Kidney tubule cell (primary cell): ENCODE results near the gene MINPP1.

Experiments
- DNase-seq: peaks from one replicate; pipeline ENCODE4 v3.0.0-alpha.2; 2018; ENCODE audit warnings: low spot score

The MINPP1 gene

DNA sequence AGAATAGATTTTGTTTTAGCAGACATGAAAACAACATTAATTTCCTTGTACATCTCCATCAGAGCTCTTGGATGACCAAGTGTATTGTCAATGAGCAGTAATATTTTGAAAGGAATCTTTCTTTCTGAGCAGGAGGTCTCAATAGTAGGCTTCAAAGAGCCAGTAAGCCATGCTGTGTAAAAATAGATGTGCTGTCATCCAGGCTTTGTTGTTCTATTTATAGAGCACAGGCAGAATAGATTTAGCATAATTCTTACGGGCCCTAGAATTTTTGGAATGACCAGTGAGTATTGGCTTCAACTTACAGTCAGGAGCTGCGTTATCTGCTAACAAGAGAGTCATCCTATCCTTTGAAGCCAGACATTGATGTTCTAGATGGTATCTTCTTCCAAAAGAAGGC is 19.0 kb downstream of the MINPP1 start:
- no peak for DNase-seq

GRCh38 chr10:87524296-87524695 is 19.6 kb downstream of the MINPP1 start:
- DNase-seq, result no peak

DNA sequence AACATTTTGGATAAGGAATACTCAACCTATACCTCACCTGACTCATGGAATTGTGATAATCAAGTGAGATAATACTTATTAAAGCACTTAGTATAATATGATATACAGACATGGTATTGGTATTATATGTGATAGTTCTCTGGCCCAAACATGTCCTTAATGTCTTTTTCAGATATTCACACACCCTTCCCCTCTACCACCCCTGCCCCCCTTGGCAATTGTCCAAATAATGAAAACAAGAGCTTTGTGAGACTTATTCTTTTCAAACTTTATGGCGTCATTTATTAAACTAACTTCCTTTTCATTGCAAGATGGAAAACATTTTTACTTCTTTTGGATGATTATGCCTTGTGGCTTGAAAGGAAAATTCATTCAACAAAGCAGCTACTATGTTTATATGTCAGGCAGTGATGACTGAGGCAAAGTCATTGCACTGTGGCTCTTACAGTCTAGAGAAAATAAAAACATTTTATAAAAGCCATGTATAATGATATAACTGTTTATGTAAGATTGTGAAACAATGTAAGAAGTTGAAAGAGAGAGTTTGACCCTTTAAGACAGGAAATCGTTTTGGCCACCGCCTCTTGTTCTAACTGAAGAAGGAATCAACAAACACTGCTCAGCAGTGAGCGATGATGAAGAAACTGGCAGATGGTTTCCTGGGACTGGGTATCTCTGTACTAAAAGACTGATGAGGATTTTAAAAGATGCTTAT is 27.4 kb downstream of the MINPP1 start:
- DNase-seq, result no peak

DNA sequence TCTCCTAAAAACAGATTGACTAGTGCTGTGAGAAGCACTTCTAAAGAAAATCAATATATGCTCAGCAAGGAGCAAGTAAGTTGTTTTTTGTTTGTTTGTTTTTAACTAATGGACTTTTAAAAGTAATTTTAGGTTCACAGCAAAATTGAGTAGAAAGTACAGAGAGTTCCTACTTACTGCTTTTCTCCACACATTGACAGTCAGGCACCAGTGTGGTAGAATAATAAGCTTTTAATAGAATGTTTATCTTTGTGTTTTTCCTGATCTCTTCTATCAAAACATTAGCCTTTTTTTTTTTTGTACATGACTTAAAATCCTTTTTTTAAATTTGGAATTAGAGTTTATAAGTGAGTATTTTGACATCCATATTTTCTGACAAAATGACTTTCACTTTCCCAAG is 28.0 kb downstream of the MINPP1 start:
- DNase-seq, result no peak

DNA sequence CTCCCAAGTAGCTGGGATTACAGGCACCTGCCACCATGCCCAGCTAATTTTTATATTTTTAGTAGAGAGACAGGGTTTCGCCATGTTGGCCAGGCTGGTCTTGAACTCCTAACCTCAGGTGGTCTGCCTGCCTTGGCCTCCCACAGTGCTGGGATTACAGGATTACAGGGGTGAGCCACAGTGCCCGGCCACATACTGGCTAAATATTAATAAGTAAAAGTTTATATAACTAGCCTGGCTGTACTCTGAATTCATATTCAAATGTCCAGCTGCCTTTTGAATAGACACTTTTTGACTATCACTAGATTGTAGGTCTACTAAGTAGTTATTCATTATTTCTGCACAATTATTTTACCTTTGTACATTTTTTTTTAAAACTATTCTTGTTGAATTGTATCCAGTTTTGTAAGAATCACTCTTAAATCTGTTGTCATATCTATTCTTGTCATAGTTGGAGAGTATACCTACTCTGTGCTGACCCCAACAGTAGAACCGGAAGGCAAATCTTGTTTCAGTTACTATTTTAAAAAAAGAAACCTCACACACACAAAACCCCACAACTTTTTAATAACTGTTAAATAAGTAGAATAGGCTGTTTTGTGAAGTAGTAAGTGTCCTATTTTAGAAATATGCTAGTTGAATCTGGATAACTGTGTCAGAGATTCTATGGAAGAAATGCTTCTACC is 29.6 kb downstream of the MINPP1 start:
- no peak for DNase-seq

DNA sequence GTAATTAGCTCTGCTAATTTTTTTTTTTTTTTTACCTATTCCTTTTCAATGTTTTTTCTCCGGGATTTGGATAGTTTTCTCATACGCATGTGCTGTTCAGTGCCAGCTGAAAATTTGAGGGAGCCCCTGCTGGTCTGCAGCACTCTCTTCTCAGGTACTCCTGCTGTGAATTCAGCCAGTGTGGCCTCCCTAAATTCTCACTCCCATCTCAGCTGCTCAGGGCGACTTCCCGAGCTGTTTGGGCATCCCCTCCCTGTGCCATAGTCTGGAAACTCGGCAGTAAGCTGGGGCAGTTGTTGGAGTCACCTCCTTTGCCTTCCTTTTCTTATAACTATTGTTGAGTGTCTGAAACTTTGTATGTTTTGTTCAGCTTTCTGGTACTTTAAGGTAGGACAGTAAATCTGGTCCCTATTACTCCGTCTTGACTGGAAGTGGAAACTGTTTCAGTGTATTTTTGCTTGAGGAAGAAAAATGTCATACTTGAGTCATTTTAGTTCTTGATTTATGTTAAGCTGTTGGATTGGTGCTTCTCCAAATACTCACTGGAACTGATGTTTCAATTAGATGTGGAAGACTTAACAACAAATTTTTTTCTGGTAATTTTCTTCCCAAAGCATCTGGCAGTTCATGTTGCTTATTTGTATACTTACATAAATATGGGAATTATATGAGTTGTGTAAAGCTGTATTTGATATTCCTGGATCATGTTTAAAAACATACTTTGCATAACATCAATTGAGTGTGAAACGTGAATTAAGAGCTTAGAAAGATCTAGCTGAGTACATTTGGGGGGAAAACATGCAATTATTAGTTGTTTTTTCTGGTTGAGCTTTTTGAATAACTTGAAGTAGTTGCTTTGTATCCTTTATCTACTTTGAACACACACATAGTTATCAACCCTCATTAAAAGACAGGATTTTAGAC is 33.7 kb downstream of the MINPP1 start:
- no peak for DNase-seq

DNA sequence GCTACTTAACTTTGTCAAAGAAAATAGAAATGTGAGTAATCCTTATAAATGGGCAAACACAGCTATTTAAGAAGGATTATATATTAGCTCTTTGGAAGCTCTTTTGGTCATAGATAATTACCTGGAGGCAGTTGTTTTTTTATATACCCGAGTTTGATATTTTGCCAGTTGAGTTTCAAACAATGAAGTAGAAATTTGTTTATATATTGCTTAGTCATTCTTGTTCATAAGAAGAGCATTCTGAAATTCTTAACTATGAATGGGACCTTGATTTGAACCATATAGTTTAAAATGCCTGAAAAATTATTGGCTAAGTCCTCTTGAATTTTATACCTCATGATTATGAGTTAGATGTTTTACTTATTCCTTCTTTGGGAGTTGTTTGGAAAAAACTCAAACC is 36.4 kb downstream of the MINPP1 start:
- no peak for DNase-seq

DNA sequence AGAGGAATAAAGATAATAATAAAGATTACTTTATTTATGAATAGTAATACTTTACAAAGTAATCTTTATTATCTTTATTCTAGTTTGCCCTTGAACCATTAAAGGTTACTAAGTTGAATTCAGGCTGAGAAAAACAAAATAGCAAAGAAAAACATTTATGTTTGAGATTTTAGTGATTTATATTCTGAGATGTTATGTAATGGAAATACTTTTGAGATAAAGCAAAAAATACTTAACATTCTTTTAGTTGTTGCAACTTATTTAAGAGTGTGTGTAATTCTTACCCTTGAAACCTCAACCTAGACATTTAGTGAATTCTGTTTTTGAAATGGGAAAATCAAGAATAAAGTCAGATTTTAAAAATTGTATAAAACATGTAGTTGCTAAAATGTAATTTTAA is 40.0 kb downstream of the MINPP1 start:
- no peak for DNase-seq

DNA sequence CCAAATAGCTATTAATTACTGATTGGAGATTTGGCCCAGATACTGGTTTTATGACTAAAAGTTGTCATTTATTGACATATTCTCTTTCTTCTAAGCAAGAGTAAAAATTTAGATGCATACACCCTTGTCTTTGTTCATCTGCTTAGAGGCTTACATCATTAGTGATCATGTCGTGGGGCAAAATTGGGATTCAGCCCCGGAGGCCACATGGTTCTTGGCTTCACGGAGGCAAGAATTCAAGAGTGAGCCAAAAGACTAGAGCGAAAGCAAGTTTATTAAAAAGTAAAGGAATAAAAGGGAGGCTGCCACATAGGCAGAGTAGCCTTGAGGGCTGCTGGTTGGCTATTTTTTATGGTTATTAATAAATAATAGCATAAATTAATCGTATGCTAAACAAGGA is 41.1 kb downstream of the MINPP1 start:
- DNase-seq, result no peak

GRCh38 chr10:87546210-87546609 is 41.5 kb downstream of the MINPP1 start:
- no peak for DNase-seq

DNA sequence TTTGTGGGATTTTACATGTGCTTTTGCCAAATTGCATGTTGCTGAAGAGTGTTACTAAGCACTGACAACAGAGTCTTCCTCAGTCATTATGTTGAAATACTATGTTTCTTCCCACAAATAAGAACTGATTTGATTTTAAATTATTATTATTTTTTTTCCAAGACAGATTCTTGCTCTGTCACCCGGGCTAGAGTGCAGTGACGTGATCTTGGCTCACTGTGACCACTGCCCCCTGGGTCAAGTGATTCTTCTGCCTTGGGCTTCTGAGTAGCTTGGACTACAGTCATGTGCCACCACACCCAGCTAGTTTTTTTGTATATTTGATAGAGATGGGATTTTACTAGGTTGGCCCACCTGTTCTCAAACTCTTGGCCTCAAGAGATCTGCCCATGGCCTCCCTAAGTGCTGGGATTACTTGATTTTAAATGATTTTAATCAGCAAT is 42.3 kb downstream of the MINPP1 start:
- DNase-seq, result no peak

DNA sequence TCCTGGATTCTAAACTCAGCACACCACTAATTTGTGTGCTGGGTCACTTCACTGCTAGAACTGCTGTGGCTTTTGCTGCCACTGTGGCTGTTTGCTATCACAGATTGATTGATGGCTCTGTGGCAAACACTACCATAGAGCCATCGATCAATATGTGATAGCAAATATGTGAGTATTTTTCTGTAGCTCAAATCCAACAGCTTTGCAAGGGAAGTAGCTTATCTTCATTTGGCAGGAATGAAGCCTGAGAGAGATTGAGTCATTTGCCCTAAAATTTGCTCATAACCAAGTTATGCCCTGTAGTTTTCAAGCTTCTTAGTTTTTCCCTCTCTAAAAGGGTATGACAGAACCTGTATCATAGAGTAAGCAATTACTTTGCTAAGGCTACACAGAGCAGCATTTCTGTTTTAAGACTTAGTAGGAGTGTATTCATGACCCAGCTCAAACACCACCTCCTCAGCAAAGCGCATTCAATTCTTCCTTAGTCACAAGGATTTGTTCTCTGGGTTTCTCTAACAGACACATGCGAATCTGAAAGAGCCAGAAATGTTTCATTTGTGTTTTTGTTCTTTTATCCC is 43.1 kb downstream of the MINPP1 start:
- DNase-seq, result peak; percentile 38

- DNase-seq, result no peak
Observed at GRCh38 chr10:87550741-87551140, 46.0 kb downstream of the MINPP1 start.

DNA sequence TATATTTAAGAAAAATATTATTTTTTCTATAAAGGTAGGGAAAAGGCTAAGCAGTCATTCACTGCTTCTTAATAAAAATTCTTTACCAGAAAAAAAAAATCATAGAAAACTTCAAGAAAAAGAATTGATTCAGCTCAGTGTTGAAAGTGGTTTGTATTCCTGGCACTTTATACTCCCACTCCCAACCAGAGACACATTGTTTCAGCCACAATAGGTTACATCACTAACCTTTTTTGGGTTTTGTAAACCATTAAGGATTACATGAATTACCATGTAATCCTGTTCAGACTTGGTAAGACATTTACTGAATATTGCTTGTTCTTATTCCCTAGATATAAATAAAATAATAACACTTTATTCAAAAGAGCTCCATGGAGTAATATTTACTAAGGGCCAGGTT is 46.6 kb downstream of the MINPP1 start:
- DNase-seq, result no peak

DNA sequence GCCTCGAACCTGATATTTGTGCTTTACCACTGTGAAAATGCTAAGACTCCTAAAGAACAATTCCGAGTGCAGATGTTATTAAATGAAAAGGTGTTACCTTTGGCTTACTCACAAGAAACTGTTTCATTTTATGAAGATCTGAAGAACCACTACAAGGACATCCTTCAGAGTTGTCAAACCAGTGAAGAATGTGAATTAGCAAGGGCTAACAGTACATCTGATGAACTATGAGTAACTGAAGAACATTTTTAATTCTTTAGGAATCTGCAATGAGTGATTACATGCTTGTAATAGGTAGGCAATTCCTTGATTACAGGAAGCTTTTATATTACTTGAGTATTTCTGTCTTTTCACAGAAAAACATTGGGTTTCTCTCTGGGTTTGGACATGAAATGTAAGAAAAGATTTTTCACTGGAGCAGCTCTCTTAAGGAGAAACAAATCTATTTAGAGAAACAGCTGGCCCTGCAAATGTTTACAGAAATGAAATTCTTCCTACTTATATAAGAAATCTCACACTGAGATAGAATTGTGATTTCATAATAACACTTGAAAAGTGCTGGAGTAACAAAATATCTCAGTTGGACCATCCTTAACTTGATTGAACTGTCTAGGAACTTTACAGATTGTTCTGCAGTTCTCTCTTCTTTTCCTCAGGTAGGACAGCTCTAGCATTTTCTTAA is 47.7 kb downstream of the MINPP1 start:
- no peak for DNase-seq

DNA sequence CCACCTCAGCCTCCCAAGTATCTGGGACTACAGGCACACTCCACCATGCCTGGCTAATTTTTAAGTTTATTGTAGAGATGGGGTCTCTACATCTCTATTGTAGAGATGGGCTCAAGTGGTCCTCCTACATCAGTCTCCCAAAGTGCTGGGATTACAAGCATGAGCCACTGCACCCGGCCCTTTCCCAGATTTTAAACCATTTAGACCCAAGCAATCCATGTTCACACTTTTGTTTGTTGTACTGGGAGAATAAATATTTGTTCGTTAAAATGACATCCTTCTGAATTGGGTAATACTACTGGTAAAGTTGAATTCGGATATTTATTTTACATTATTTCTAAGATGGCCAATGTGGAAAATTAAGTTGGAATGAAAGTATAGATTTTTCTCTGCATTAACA is 52.7 kb downstream of the MINPP1 start:
- no peak for DNase-seq

GRCh38 chr10:87558333-87558732 is 53.6 kb downstream of the MINPP1 start:
- no peak for DNase-seq

- no peak for DNase-seq
Observed at GRCh38 chr10:87559392-87559791, 54.7 kb downstream of the MINPP1 start.

DNA sequence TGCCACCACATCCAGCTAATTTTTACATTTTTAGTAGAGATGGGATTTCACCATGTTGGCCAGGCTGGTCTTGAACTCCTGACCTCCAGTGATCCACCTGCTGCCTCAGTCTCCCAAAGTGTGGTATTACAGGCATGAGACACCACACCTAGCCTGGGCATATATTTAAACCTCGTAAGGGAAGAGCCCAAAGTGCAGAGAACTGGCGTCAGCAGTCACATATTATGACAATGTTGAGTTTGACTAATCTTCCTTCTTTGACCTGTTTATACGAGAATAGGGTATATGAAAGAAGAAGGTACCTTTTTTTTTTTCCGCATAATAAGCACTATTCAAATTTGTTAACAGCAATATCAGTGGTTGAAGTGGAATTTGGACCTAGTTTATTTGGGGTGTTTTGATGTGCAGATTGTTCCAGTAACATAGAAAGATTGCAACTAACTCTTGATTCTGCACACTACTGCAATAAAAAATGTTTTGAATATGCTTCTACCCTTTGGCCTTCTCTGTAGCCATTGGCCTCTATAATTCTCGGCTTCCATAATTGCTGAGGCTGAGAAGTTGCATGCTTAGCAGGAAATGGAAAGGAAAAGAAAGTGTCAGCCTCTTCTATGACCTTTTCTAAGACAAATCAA is 55.9 kb downstream of the MINPP1 start:
- no peak for DNase-seq

GRCh38 chr10:87562750-87563149 is 58.1 kb downstream of the MINPP1 start:
- no peak for DNase-seq

DNA sequence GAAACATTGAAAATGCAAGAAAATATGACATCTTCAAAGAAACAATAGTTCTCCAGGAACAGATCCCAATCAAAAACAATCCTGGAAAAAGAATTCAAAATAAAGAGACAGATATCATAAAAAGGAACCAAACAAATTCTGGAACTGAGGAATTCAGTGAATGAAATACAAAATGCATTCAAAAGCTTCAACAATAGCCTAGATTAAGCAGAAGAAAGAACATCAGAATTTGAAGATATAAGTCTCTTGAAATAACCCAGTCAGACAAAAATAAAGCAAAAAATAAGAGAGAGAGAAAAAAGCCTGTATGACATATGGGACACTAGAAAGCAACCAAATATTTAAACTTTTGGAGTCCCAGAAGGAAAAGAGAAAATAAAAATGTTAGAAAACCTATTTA is 60.3 kb downstream of the MINPP1 start:
- no peak for DNase-seq
